IMR-90 (cell line): ENCODE data around the gene HSPA6. TPM values are rescaled to one million over a fixed set of nuclear protein-coding genes. Genes with fewer than 3 reads are reported as not detected.
"Not testable (repeated sequence)": the region's sequence is repeated elsewhere in the genome, so short reads cannot be mapped to it uniquely, and the experiment has no call there.

ENCODE experiments used
- ATAC-seq: fragments of 200-7000 bp; cut with Tn5 transposase; 2 replicates; pipeline ENCODE4 v1.9.1; 2020; ENCODE audit warnings: low read depth, mild to moderate bottlenecking, moderate library complexity
- BruUV-seq: library from RNA; stranded (reverse); fragments of 400-500 nt; replicated peaks from 2 replicates; lab custom pipeline; 2021; lab: Mats Ljungman, UMichigan
- CTCF ChIA-PET: fragments of 300-600 bp; formaldehyde crosslinking; extraction: SDS; loops from one replicate; lab custom pipeline; 2021; ENCODE audit warnings: antibody characterized with exemption; lab: Yijun Ruan, JAX
- POLR2A ChIA-PET: fragments of 300-600 bp; sonication (Branson Sonifier 250); formaldehyde crosslinking; loops from one replicate; lab custom pipeline; 2022; ENCODE audit warnings: antibody characterized with exemption; ENCODE audit not compliant: unreplicated experiment; lab: Charles Lee
- DNase-seq: peaks from one replicate; pipeline ENCODE4 v3.0.0; 2013
- H2AFZ ChIP-seq: replicated peaks from 2 replicates; pipeline ENCODE3; 2013; ENCODE audit warnings: low read length, mild to moderate bottlenecking; ENCODE audit not compliant: poor library complexity
- H2AK5ac ChIP-seq: 2 replicates; pipeline ENCODE4 v1.6.1; 2013; ENCODE audit warnings: low read depth, low read length, inconsistent platforms
- H2AK9ac ChIP-seq: replicated peaks from 2 replicates; pipeline ENCODE3; 2013; ENCODE audit warnings: mild to moderate bottlenecking, low read depth, low read length, moderate library complexity; ENCODE audit not compliant: poor library complexity
- H2BK120ac ChIP-seq: 2 replicates; pipeline ENCODE4 v1.6.1; 2013; ENCODE audit warnings: low read depth, low read length, inconsistent platforms
- H2BK15ac ChIP-seq: 3 replicates; pipeline ENCODE4 v1.6.1; 2013; ENCODE audit warnings: low read depth, low read length, inconsistent platforms
- H2BK20ac ChIP-seq: 2 replicates; pipeline ENCODE4 v1.6.1; 2013; ENCODE audit warnings: low read depth, mild to moderate bottlenecking, inconsistent platforms, low read length, moderate library complexity
- H2BK5ac ChIP-seq: 2 replicates; pipeline ENCODE4 v1.6.1; 2013; ENCODE audit warnings: mild to moderate bottlenecking, low read depth, low read length, inconsistent platforms; ENCODE audit not compliant: poor library complexity, severe bottlenecking
- H3K14ac ChIP-seq: replicated peaks from 2 replicates; pipeline ENCODE4 v1.6.1; 2013; ENCODE audit warnings: low read depth, low read length, inconsistent platforms
- H3K18ac ChIP-seq: 2 replicates; pipeline ENCODE4 v1.6.1; 2013; ENCODE audit warnings: low read depth, low read length, control low read depth
- H3K23ac ChIP-seq: 2 replicates; pipeline ENCODE4 v1.6.1; 2013; ENCODE audit warnings: low read depth, low read length, inconsistent platforms
- H3K27ac ChIP-seq: 2 replicates; pipeline ENCODE4 v1.5.1; 2013; ENCODE audit warnings: mild to moderate bottlenecking, control low read depth, low read length; ENCODE audit not compliant: insufficient read depth
- H3K27me3 ChIP-seq: 2 replicates; pipeline ENCODE4 v1.6.1; 2013; ENCODE audit warnings: low read length; ENCODE audit not compliant: control insufficient read depth, insufficient read depth
- H3K36me3 ChIP-seq: 2 replicates; pipeline ENCODE4 v1.6.1; 2013; ENCODE audit warnings: low read length, mixed read lengths; ENCODE audit not compliant: control insufficient read depth, insufficient read depth
- H3K4ac ChIP-seq: 2 replicates; pipeline ENCODE4 v1.6.1; 2013; ENCODE audit warnings: low read depth, low read length, inconsistent platforms
- H3K4me1 ChIP-seq: 2 replicates; pipeline ENCODE4 v1.6.1; 2013; ENCODE audit warnings: low read length, mixed read lengths; ENCODE audit not compliant: control insufficient read depth, insufficient read depth
- H3K4me2 ChIP-seq: 2 replicates; pipeline ENCODE4 v1.6.1; 2013; ENCODE audit warnings: low read depth, mild to moderate bottlenecking, control low read depth, low read length, moderate library complexity
- H3K4me3 ChIP-seq: 2 replicates; pipeline ENCODE4 v1.5.1; 2013; ENCODE audit warnings: low read depth, mild to moderate bottlenecking, control low read depth, low read length, moderate library complexity; ENCODE audit not compliant: insufficient read depth
- H3K56ac ChIP-seq: 2 replicates; pipeline ENCODE4 v1.6.1; 2013; ENCODE audit warnings: low read length, inconsistent platforms; ENCODE audit not compliant: insufficient read depth; ENCODE audit errors: extremely low read depth
- H3K79me1 ChIP-seq, 2 experiments: 2 replicates each; pipeline ENCODE4 v1.6.1; 2013; ENCODE audit warnings: low read length in 2 of 2, inconsistent platforms in 1 of 2, low read depth in 1 of 2
- H3K9ac ChIP-seq: 2 replicates; pipeline ENCODE4 v1.6.1; 2013; ENCODE audit warnings: low read depth, low read length, control low read depth
- H3K9me1 ChIP-seq: 2 replicates; pipeline ENCODE4 v1.6.1; 2013; ENCODE audit warnings: low read length, inconsistent platforms; ENCODE audit not compliant: insufficient read depth
- H3K9me3 ChIP-seq: 2 replicates; pipeline ENCODE4 v1.6.1; 2013; ENCODE audit warnings: low read length; ENCODE audit not compliant: control insufficient read depth, insufficient read depth
- H4K20me1 ChIP-seq: 2 replicates; pipeline ENCODE4 v1.6.1; 2013; ENCODE audit warnings: low read length, inconsistent platforms; ENCODE audit not compliant: insufficient read depth
- H4K5ac ChIP-seq: 2 replicates; pipeline ENCODE4 v1.6.1; 2013; ENCODE audit warnings: mild to moderate bottlenecking, low read depth, low read length, control low read depth
- H4K8ac ChIP-seq, 2 experiments: 2 replicates each; pipeline ENCODE4 v1.6.1; 2013; ENCODE audit warnings: low read depth in 2 of 2, low read length in 2 of 2, control low read depth in 1 of 2, inconsistent platforms in 1 of 2
- H4K91ac ChIP-seq: 2 replicates; pipeline ENCODE4 v1.6.1; 2013; ENCODE audit warnings: low read depth, low read length, inconsistent platforms; ENCODE audit not compliant: insufficient read depth
- CHD1 ChIP-seq: IDR thresholded peaks from 2 replicates; pipeline ENCODE4 v1.6.1; 2012; ENCODE audit warnings: low read depth, low read length, improper control_type of control experiment
- FOS ChIP-seq: fragments of 150-350 bp; IDR thresholded peaks from 2 replicates; pipeline ENCODE4 v1.6.1; 2016; ENCODE audit warnings: low read depth, low read length
- WGBS, 2 experiments: methylation state at CpG; one replicate each; pipeline versions ENCODE4 v1.1.5 to v1.1.7; 2013; ENCODE audit warnings: missing lambda C conversion rate in 2 of 2; ENCODE audit not compliant: insufficient read length in 1 of 2; ENCODE audit errors: extremely low coverage in 2 of 2; 5-methylcytosine and 5-hydroxymethylcytosine counted together
- dilution Hi-C: fragments of 300-500 bp; cut with HindIII; formaldehyde crosslinking; loops from one replicate; pipeline ENCODE4 v1.14.3; 2018; ENCODE audit warnings: low sequenced_read_pairs; ENCODE audit not compliant: unreplicated experiment
- in situ Hi-C: fragments of 300-500 bp; cut with MboI; formaldehyde crosslinking; loops from 3 replicates; pipeline ENCODE4 v1.14.3; 2019; ENCODE audit warnings: low sequenced_read_pairs, inconsistent platforms, mixed read lengths
- intact Hi-C: fragments of 100-400 bp; cut with micrococcal nuclease; formaldehyde crosslinking; loops from 2 replicates; pipeline ENCODE4 v1.10.0; 2022
- polyA plus RNA-seq, 3 experiments: library from polyadenylated mRNA; depleted of rRNA; stranded (reverse); fragments of >200 nt; gene quantifications; 2 replicates each; pipeline ENCODE4 v1.2.3, GENCODE V29; 2012; ENCODE audit warnings: low replicate concordance in 1 of 3
- total RNA-seq: library from RNA; depleted of rRNA; stranded (reverse); fragments of >200 nt; gene quantifications from 2 replicates; pipeline ENCODE4 v1.2.3, GENCODE V29; 2012

The HSPA6 gene
- total and polyA plus RNA-seq, 2 of the 4 experiments (the other 2 are of a cell fraction) = 0.54 to 0.67 TPM

DNA sequence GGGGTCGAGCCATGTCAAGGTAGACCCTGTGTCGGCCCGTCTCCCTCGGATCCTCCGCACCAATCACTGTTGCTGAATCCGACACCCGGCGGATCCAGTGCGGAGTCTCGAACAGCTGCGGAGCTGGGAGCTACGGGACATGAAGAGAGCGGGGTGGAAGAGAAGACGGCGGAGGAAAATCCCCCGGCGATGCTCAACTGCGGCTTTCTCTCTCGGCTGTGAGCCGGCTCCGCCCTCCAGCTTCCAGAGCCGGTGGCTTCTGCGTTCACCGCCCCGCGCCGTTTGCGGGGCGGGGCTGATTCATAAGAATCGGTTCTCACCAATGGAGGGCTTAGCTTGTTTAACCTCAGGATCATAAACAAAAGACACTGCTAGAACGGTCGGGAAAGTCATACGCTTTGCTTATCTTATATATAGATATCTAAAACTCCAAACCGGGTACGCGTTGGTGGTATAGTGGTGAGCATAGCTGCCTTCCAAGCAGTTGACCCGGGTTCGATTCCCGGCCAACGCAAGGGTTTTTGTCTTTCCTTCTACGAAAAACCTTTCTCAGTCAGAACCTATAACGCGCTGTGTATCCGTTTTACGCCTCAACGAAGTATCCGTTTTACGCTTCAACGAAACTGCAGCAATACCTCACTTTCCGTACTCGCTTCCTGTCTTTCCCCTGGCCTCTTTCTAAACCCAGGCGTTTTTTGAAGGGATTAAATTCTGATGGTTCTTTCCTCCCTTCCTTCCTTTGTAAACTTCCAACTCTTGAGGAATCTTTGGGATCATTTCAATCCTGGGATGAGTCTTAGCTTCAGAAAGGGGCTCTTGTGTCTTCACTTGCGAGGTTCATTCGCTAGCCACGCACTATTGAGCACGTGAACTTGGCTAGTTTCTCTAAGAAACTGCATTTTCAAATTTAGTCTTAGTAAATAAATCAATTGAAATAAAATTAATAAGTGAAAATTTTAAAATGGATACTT lies 6.6 kb downstream of the HSPA6 start:
- H3K36me3 ChIP-seq, intact Hi-C loops, H3K14ac ChIP-seq, H2AK9ac ChIP-seq, H3K9me3 ChIP-seq, H3K79me1 ChIP-seq, H3K23ac ChIP-seq, H3K27me3 ChIP-seq, H2BK120ac ChIP-seq, H3K18ac ChIP-seq, H2AK5ac ChIP-seq, H2BK20ac ChIP-seq, H4K91ac ChIP-seq, in situ Hi-C loops, BruUV-seq, H4K8ac ChIP-seq, H3K4ac ChIP-seq, H4K5ac ChIP-seq, H3K4me1 ChIP-seq, H4K20me1 ChIP-seq, dilution Hi-C loops, H2BK15ac ChIP-seq, H3K9me1 ChIP-seq: not testable (repeated sequence)
- Histone ChIP-seq H3K4me2 (peak overlapping the region; percentile 49), H2BK5ac (peak overlapping the region; percentile 21), H3K9ac (peak overlapping the region; percentile 47), H2AFZ (peak overlapping the region; percentile 83), H3K56ac (0 out of 2 replicates have a peak overlapping the region, but pooled peaks have one; percentile 28), H3K27ac (peak overlapping the region; percentile 30), H3K4me3 (peak overlapping the region; percentile 69)
- peak; percentile 95 for DNase-seq
- CTCF ChIA-PET = interaction anchor here (1.0 kb wide), 1 partner anchor 208 kb away, joined by 10 read pairs; no protein-coding TSS in a partner anchor
- TF ChIP-seq FOS (peak; percentile 93), CHD1 (peak; percentile 38; the same call in 1 of the 2 replicates)
- WGBS, 2 experiments = 0% methylated on average over 8 of the region's 56 CpGs; no CpG with 5 or more reads in 1 of the 2 experiments
- POLR2A ChIA-PET = interaction anchor here (0.6 kb wide), 1 partner anchor 196 kb away, joined by 4 read pairs; no protein-coding TSS in a partner anchor
- peak; percentile 92 for ATAC-seq
